Suprapubic skin (tissue), 4 donors: ENCODE measurements around the gene TTR. TPM values are rescaled to one million over a fixed set of nuclear protein-coding genes. Genes with fewer than 3 reads are reported as not detected.

ENCODE experiments used
- DNase-seq, 2 donors: peaks; one replicate each; pipeline ENCODE4 v3.0.0-alpha.2; 2019; ENCODE audit warnings: low spot score in 2 of 2
- H3K27ac ChIP-seq: fragments of 200-600 bp; sonication (generic); one replicate; pipeline ENCODE4 v1.5.1; 2019
- H3K27me3 ChIP-seq: fragments of 200-600 bp; sonication (generic); one replicate; pipeline ENCODE4 v1.5.1; 2019
- H3K36me3 ChIP-seq: fragments of 200-600 bp; sonication (generic); one replicate; pipeline ENCODE4 v1.5.1; 2019
- H3K4me1 ChIP-seq: fragments of 200-600 bp; sonication (generic); one replicate; pipeline ENCODE4 v1.5.1; 2019
- H3K4me3 ChIP-seq: fragments of 200-600 bp; sonication (generic); one replicate; pipeline ENCODE4 v1.5.1; 2019; ENCODE audit warnings: mild to moderate bottlenecking
- H3K9me3 ChIP-seq: fragments of 200-600 bp; sonication (generic); one replicate; pipeline ENCODE4 v1.5.1; 2019
- EP300 ChIP-seq: sonication (generic); formaldehyde crosslinking; IDR thresholded peaks from one replicate; pipeline ENCODE4 v1.6.1; 2017; ENCODE audit warnings: antibody characterized with exemption
- POLR2A ChIP-seq, 2 donors: fragments of 450-650 bp; IDR thresholded peaks; one replicate each; pipeline ENCODE4 v1.6.1; 2017; ENCODE audit warnings: antibody characterized with exemption in 2 of 2, mild to moderate bottlenecking in 2 of 2, moderate library complexity in 2 of 2
- POLR2AphosphoS5 ChIP-seq, 3 donors: sonication (generic); formaldehyde crosslinking; IDR thresholded peaks; one replicate each; pipeline ENCODE4 v1.6.1; 2017; ENCODE audit warnings: antibody characterized with exemption in 3 of 3
- WGBS: methylation state at CpG from one replicate; pipeline ENCODE4 v1.1.5; 2018; 5-methylcytosine and 5-hydroxymethylcytosine counted together
- total RNA-seq, 4 donors: library from RNA; depleted of rRNA; stranded (reverse); fragments of >200 nt; gene quantifications; one replicate each; pipeline ENCODE4 v1.1.0, GENCODE V29; 2016
- TF ChIP-seq, protein P1 (sequence below), 2 donors: fragments of 200-600 bp in 1 of 2; fragments of 450-650 bp in 1 of 2; sonication (generic) in 1 of 2; IDR thresholded peaks; one replicate each; pipeline ENCODE4 v1.5.1; 2016 to 2019; ENCODE audit warnings: antibody characterized with exemption in 2 of 2, mild to moderate bottlenecking in 1 of 2, moderate library complexity in 1 of 2

The TTR gene
- total RNA-seq, 4 donors from 2014 or later: not detected

DNA sequence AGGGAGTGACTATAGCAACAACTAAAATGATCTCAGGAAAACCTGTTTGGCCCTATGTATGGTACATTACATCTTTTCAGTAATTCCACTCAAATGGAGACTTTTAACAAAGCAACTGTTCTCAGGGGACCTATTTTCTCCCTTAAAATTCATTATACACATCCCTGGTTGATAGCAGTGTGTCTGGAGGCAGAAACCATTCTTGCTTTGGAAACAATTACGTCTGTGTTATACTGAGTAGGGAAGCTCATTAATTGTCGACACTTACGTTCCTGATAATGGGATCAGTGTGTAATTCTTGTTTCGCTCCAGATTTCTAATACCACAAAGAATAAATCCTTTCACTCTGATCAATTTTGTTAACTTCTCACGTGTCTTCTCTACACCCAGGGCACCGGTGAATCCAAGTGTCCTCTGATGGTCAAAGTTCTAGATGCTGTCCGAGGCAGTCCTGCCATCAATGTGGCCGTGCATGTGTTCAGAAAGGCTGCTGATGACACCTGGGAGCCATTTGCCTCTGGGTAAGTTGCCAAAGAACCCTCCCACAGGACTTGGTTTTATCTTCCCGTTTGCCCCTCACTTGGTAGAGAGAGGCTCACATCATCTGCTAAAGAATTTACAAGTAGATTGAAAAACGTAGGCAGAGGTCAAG is 955 bp downstream of the TTR start:
- Histone ChIP-seq H3K4me3 (no peak overlapping the region), H3K27ac (no peak overlapping the region), H3K36me3 (no peaks in the 10 kb centered on the region), H3K27me3 (no peaks in the 10 kb centered on the region), H3K9me3 (no peaks in the 10 kb centered on the region), H3K4me1 (peaks cover 2% of the 10 kb centered on the region)
- TF ChIP-seq POLR2A (IDR thresholded peaks at IDR 0.05): no peak
- TF ChIP-seq POLR2AphosphoS5 (IDR thresholded peaks at IDR 0.05): no peak
- TF ChIP-seq EP300: no peak
- WGBS: 65% methylated on average over 10 of the region's 10 CpGs
- no peak for DNase-seq

DNA sequence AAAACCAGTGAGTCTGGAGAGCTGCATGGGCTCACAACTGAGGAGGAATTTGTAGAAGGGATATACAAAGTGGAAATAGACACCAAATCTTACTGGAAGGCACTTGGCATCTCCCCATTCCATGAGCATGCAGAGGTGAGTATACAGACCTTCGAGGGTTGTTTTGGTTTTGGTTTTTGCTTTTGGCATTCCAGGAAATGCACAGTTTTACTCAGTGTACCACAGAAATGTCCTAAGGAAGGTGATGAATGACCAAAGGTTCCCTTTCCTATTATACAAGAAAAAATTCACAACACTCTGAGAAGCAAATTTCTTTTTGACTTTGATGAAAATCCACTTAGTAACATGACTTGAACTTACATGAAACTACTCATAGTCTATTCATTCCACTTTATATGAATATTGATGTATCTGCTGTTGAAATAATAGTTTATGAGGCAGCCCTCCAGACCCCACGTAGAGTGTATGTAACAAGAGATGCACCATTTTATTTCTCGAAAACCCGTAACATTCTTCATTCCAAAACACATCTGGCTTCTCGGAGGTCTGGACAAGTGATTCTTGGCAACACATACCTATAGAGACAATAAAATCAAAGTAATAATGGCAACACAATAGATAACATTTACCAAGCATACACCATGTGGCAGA is 3.6 kb downstream of the TTR start:
- 82% methylated on average over 5 of the region's 5 CpGs for WGBS
- Histone ChIP-seq H3K4me3 (no peak overlapping the region), H3K9me3 (no peaks in the 10 kb centered on the region), H3K27ac (no peak overlapping the region), H3K36me3 (no peaks in the 10 kb centered on the region), H3K27me3 (no peaks in the 10 kb centered on the region), H3K4me1 (peaks cover 2% of the 10 kb centered on the region)
- TF ChIP-seq POLR2AphosphoS5 (IDR thresholded peaks at IDR 0.05) (no peak), POLR2A (IDR thresholded peaks at IDR 0.05) (no peak), EP300 (no peak)
- TF ChIP-seq, protein P1, sequence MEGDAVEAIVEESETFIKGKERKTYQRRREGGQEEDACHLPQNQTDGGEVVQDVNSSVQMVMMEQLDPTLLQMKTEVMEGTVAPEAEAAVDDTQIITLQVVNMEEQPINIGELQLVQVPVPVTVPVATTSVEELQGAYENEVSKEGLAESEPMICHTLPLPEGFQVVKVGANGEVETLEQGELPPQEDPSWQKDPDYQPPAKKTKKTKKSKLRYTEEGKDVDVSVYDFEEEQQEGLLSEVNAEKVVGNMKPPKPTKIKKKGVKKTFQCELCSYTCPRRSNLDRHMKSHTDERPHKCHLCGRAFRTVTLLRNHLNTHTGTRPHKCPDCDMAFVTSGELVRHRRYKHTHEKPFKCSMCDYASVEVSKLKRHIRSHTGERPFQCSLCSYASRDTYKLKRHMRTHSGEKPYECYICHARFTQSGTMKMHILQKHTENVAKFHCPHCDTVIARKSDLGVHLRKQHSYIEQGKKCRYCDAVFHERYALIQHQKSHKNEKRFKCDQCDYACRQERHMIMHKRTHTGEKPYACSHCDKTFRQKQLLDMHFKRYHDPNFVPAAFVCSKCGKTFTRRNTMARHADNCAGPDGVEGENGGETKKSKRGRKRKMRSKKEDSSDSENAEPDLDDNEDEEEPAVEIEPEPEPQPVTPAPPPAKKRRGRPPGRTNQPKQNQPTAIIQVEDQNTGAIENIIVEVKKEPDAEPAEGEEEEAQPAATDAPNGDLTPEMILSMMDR (IDR thresholded peaks at IDR 0.05): no peak
- no peak for DNase-seq

DNA sequence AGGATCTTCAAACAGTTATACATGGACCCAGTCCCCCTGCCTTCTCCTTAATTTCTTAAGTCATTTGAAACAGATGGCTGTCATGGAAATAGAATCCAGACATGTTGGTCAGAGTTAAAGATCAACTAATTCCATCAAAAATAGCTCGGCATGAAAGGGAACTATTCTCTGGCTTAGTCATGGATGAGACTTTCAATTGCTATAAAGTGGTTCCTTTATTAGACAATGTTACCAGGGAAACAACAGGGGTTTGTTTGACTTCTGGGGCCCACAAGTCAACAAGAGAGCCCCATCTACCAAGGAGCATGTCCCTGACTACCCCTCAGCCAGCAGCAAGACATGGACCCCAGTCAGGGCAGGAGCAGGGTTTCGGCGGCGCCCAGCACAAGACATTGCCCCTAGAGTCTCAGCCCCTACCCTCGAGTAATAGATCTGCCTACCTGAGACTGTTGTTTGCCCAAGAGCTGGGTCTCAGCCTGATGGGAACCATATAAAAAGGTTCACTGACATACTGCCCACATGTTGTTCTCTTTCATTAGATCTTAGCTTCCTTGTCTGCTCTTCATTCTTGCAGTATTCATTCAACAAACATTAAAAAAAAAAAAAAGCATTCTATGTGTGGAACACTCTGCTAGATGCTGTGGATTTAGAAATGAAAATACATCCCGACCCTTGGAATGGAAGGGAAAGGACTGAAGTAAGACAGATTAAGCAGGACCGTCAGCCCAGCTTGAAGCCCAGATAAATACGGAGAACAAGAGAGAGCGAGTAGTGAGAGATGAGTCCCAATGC is 4.6 kb downstream of the TTR start:
- Histone ChIP-seq H3K4me3 (no peak overlapping the region), H3K9me3 (no peaks in the 10 kb centered on the region), H3K27me3 (no peaks in the 10 kb centered on the region), H3K27ac (no peak overlapping the region), H3K36me3 (no peaks in the 10 kb centered on the region), H3K4me1 (no peaks in the 10 kb centered on the region)
- no peak for TF ChIP-seq EP300
- TF ChIP-seq POLR2AphosphoS5 (IDR thresholded peaks at IDR 0.05): no peak
- TF ChIP-seq, protein P1 (IDR thresholded peaks at IDR 0.05): no peak
- TF ChIP-seq POLR2A (IDR thresholded peaks at IDR 0.05): no peak
- WGBS: 85% methylated on average over 9 of the region's 9 CpGs
- DNase-seq: no peak

DNA sequence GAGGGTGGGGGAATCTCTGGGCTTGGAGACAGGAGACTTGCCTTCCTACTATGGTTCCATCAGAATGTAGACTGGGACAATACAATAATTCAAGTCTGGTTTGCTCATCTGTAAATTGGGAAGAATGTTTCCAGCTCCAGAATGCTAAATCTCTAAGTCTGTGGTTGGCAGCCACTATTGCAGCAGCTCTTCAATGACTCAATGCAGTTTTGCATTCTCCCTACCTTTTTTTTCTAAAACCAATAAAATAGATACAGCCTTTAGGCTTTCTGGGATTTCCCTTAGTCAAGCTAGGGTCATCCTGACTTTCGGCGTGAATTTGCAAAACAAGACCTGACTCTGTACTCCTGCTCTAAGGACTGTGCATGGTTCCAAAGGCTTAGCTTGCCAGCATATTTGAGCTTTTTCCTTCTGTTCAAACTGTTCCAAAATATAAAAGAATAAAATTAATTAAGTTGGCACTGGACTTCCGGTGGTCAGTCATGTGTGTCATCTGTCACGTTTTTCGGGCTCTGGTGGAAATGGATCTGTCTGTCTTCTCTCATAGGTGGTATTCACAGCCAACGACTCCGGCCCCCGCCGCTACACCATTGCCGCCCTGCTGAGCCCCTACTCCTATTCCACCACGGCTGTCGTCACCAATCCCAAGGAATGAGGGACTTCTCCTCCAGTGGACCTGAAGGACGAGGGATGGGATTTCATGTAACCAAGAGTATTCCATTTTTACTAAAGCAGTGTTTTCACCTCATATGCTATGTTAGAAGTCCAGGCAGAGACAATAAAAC is 6.5 kb downstream of the TTR start:
- Histone ChIP-seq H3K4me3 (no peak overlapping the region), H3K27me3 (no peaks in the 10 kb centered on the region), H3K9me3 (no peaks in the 10 kb centered on the region), H3K4me1 (no peaks in the 10 kb centered on the region), H3K36me3 (no peaks in the 10 kb centered on the region), H3K27ac (no peak overlapping the region)
- TF ChIP-seq POLR2AphosphoS5 (IDR thresholded peaks at IDR 0.05) (no peak), EP300 (no peak), POLR2A (IDR thresholded peaks at IDR 0.05) (no peak)
- TF ChIP-seq, protein P1 (IDR thresholded peaks at IDR 0.05): no peak
- DNase-seq: no peak
- WGBS: 89% methylated on average over 13 of the region's 13 CpGs

DNA sequence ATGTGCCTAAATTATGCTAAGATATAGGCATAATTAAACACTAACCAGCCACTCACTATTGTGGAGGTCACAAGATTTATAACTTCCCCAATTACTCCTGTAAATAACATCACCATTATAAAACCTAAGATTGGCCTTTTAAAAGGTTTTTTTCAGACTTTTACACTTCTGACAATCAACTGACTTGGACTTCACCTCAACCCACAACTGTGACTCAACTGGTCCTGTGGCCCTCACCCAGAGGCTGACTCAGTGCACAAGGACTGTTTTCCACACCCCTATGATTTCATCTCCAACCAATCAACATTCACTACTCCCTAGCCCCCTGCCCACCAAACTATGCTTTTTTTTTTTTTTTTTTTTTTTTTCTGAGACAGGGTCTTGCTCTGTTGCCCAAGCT is 11.6 kb downstream of the TTR start:
- H3K36me3 ChIP-seq: no peaks in the 10 kb centered on the region
- TF ChIP-seq EP300: no peak
- TF ChIP-seq, protein P1 (IDR thresholded peaks at IDR 0.05): no peak
- no peak for TF ChIP-seq POLR2A (IDR thresholded peaks at IDR 0.05)
- no peak for TF ChIP-seq POLR2AphosphoS5 (IDR thresholded peaks at IDR 0.05)
- no peak overlapping the region for H3K4me3 ChIP-seq
- H3K9me3 ChIP-seq: no peaks in the 10 kb centered on the region
- DNase-seq: no peak
- H3K27ac ChIP-seq: no peak overlapping the region
- no peaks in the 10 kb centered on the region for H3K4me1 ChIP-seq
- no peaks in the 10 kb centered on the region for H3K27me3 ChIP-seq
